HG03159 (cell line): Measurements from ENCODE around the gene CIROP.
A peak's percentile ranks its signal among the peaks of the same experiment; 100 is the strongest.

ENCODE experiments used
- ATAC-seq: cut with Tn5 transposase; IDR thresholded peaks from one replicate; pipeline ENCODE4 v1.9.1; 2021; ENCODE audit warnings: mild to moderate bottlenecking, moderate library complexity; ENCODE audit not compliant: unreplicated experiment

CIROP gene

GRCh38 chr14:23067847-23068788 lies 36.7 kb downstream of the CIROP start:
- ATAC-seq = no peak

- no peak for ATAC-seq
Observed at GRCh38 chr14:23066855-23067744, 37.7 kb downstream of the CIROP start.

- ATAC-seq = no peak
Observed at GRCh38 chr14:23066368-23066767, 38.4 kb downstream of the CIROP start.

GRCh38 chr14:23063601-23064000 lies 41.2 kb downstream of the CIROP start:
- ATAC-seq = no peak

GRCh38 chr14:23062002-23062401 lies 42.8 kb downstream of the CIROP start:
- ATAC-seq = no peak

GRCh38 chr14:23060536-23061260 lies 44.1 kb downstream of the CIROP start:
- ATAC-seq = no peak

- ATAC-seq = no peak
Observed at GRCh38 chr14:23058654-23059504, 45.9 kb downstream of the CIROP start.

- peak; percentile 59 for ATAC-seq
Observed at GRCh38 chr14:23057757-23058653, 46.8 kb downstream of the CIROP start.

- ATAC-seq = peak; percentile 44
Observed at GRCh38 chr14:23056956-23057756, 47.6 kb downstream of the CIROP start, which contains the start of gene CDH24. Gene CDH24, minus strand, starts transcription at chr14:23057520. Its CDS starts 1,787 bp downstream, at chr14:23055733.

GRCh38 chr14:23056145-23056955 lies 48.4 kb downstream of the CIROP start:
- ATAC-seq = peak; percentile 49

GRCh38 chr14:23055621-23056144 lies 49.1 kb downstream of the CIROP start:
- ATAC-seq = no peak

- no peak for ATAC-seq
Observed at GRCh38 chr14:23055147-23055550, 49.6 kb downstream of the CIROP start.

GRCh38 chr14:23054000-23054811 lies 50.6 kb downstream of the CIROP start:
- no peak for ATAC-seq

- ATAC-seq = no peak
Observed at GRCh38 chr14:23053426-23053825, 51.4 kb downstream of the CIROP start.

- ATAC-seq = no peak
Observed at GRCh38 chr14:23052671-23053070, 52.1 kb downstream of the CIROP start.

- no peak for ATAC-seq
Observed at GRCh38 chr14:23052182-23052623, 52.6 kb downstream of the CIROP start.
